ENCODE measurements around the gene CETP.

CETP gene

DNA sequence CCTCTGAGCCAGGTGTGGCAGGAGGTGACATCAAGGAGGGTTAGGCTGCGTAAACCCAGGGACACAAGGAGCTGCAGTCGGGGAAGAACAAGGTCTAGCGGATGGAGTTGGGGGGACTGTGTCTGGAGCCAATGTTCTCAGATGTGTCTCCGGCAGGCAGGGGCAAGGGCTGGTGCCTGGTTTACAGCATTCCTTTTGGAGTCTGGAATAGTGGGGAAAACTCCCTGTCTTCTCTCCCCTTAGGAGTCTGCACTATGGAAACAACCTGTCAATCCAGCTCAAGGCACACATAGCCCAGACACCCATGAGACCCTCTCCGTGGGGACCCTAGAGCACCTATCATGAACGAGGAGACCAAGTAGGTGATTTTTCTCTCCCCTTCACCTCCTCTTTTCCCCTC, 55.1 kb downstream of the CETP start:
- H2AFZ ChIP-seq (ENCODE audit: low read depth): no peak overlapping the region

DNA sequence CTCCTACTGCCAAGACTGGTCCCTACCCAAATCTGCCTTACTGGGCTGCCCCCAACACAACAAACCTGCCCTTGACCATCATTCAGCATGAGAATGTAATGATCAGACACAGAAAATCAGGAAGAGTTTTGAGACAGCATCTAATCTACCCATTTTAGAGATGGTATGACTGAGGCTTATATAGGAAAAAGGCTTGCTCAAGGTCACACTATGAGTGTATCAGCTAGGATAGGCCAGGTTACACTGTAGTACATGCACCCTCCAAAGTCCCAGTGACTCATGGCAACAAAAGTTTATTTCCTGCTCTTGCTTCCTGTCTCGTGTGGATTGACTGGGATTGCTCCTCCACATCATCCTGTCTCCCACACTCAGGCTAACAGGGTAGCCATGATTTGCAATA, 55.5 kb downstream of the CETP start:
- no peak for TF ChIP-seq CTCF (conservative IDR thresholded peaks at IDR 0.05; ENCODE audit: low read depth, low read length)
- Histone ChIP-seq H3K79me2 (ENCODE audit: insufficient read depth, low read depth) (no peaks in the 10 kb centered on the region), H3K9ac (no peak overlapping the region), H3K27me3 (ENCODE audit: insufficient read depth, low read depth) (no peaks in the 10 kb centered on the region), H2AFZ (ENCODE audit: low read depth) (no peak overlapping the region), H3K4me3 (IDR thresholded peaks at IDR 0.05; ENCODE audit: insufficient read depth, low read depth, low read length) (no peak overlapping the region), H4K20me1 (ENCODE audit: insufficient read depth) (no peaks in the 10 kb centered on the region), H3K27ac (no peak overlapping the region), H3K4me2 (no peak overlapping the region), H3K4me1 (ENCODE audit: low read depth, poor library complexity, severe bottlenecking) (peaks cover 29% of the 10 kb centered on the region), H3K36me3 (ENCODE audit: insufficient read depth) (no peaks in the 10 kb centered on the region)

More for the DNA sequence above, 55.1 kb downstream of the CETP start:
- no peak overlapping the region for H3K4me2 ChIP-seq
- no peak overlapping the region for H3K27ac ChIP-seq
- H3K27me3 ChIP-seq (ENCODE audit: insufficient read depth, low read depth): no peaks in the 10 kb centered on the region
- no peak for TF ChIP-seq CTCF (conservative IDR thresholded peaks at IDR 0.05; ENCODE audit: low read depth, low read length)
- H3K4me1 ChIP-seq (ENCODE audit: low read depth, poor library complexity, severe bottlenecking): peaks cover 29% of the 10 kb centered on the region
- no peak overlapping the region for H3K9ac ChIP-seq
- H3K36me3 ChIP-seq (ENCODE audit: insufficient read depth): no peaks in the 10 kb centered on the region
- no peak overlapping the region for H3K4me3 ChIP-seq (IDR thresholded peaks at IDR 0.05; ENCODE audit: insufficient read depth, low read depth, low read length)
- no peaks in the 10 kb centered on the region for H4K20me1 ChIP-seq (ENCODE audit: insufficient read depth)
- H3K79me2 ChIP-seq (ENCODE audit: insufficient read depth, low read depth): no peaks in the 10 kb centered on the region

DNA sequence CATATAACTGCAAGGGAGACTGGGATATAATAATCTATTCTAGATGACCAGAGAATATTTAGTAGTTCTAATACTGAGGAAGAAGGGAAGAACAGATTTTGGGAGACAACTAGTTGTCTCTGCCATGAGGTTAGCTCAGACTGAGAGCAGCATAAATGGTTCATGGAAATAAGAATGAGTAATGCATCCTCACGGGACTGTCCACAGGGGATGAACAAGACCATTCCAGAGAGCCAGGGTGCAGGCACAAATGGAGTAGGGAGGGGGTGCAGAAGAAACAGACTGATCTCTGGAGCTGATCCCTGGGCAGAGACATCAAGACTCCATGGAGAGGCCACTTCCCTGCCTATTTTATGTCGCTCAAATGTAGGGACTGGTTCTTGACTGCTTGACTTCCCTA, 58.0 kb downstream of the CETP start:
- H3K4me1 ChIP-seq (ENCODE audit: low read depth, poor library complexity, severe bottlenecking): peaks cover 9% of the 10 kb centered on the region
- no peak overlapping the region for H2AFZ ChIP-seq (ENCODE audit: low read depth)
- no peak overlapping the region for H3K27ac ChIP-seq
- no peaks in the 10 kb centered on the region for H3K79me2 ChIP-seq (ENCODE audit: insufficient read depth, low read depth)
- H3K27me3 ChIP-seq (ENCODE audit: insufficient read depth, low read depth): no peaks in the 10 kb centered on the region
- no peaks in the 10 kb centered on the region for H4K20me1 ChIP-seq (ENCODE audit: insufficient read depth)
- no peak overlapping the region for H3K9ac ChIP-seq
- H3K36me3 ChIP-seq (ENCODE audit: insufficient read depth): no peaks in the 10 kb centered on the region
- TF ChIP-seq CTCF (conservative IDR thresholded peaks at IDR 0.05; ENCODE audit: low read depth, low read length): no peak
- no peak overlapping the region for H3K4me3 ChIP-seq (IDR thresholded peaks at IDR 0.05; ENCODE audit: insufficient read depth, low read depth, low read length)
- H3K4me2 ChIP-seq: no peak overlapping the region

DNA sequence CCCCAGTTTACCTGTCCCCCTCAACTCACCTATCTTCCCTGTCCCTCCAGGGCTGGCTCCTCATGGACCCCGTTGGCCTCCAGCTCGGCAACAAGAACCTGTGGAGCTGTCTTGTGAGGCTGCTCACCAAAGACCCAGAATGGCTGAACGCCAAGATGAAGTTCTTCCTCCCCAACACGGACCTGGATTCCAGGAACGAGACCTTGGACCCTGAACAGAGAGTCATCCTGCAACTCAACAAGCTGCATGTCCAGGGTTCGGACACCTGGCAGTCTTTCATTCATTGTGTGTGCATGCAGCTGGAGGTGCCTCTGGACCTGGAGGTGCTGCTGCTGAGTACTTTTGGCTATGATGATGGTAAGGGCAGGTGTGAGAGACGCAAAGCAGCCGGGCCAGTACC, 58.9 kb downstream of the CETP start:
- H3K9ac ChIP-seq: no peak overlapping the region
- H2AFZ ChIP-seq (ENCODE audit: low read depth): no peak overlapping the region
- no peaks in the 10 kb centered on the region for H3K4me1 ChIP-seq (ENCODE audit: low read depth, poor library complexity, severe bottlenecking)
- TF ChIP-seq CTCF (conservative IDR thresholded peaks at IDR 0.05; ENCODE audit: low read depth, low read length): no peak
- H3K27me3 ChIP-seq (ENCODE audit: insufficient read depth, low read depth): no peaks in the 10 kb centered on the region
- no peak overlapping the region for H3K4me2 ChIP-seq
- no peaks in the 10 kb centered on the region for H3K79me2 ChIP-seq (ENCODE audit: insufficient read depth, low read depth)
- H3K27ac ChIP-seq: no peak overlapping the region
- H3K4me3 ChIP-seq (IDR thresholded peaks at IDR 0.05; ENCODE audit: insufficient read depth, low read depth, low read length): no peak overlapping the region
- H3K36me3 ChIP-seq (ENCODE audit: insufficient read depth): no peaks in the 10 kb centered on the region
- no peaks in the 10 kb centered on the region for H4K20me1 ChIP-seq (ENCODE audit: insufficient read depth)

DNA sequence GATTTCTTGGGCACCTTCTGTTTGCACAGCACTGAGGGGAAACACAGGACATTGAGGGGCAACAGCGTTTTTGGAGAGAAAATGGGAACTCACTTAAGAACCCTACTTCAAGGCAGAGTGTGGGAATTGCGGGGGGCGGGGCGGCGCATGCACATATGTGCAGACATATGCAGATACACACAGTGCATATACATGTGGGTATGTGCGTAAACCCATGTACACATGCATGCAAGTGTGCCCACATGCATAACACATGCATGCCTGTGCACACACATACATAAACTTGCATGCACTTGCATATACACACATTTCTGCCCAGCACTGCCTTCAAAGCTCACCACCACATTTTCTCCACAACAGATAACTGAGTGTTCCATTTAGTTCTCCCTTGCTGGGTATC, 60.0 kb downstream of the CETP start:
- no peak overlapping the region for H3K4me2 ChIP-seq
- H3K36me3 ChIP-seq (ENCODE audit: insufficient read depth): no peaks in the 10 kb centered on the region
- no peaks in the 10 kb centered on the region for H4K20me1 ChIP-seq (ENCODE audit: insufficient read depth)
- no peak for TF ChIP-seq CTCF (conservative IDR thresholded peaks at IDR 0.05; ENCODE audit: low read depth, low read length)
- H3K4me1 ChIP-seq (ENCODE audit: low read depth, poor library complexity, severe bottlenecking): no peaks in the 10 kb centered on the region
- no peaks in the 10 kb centered on the region for H3K79me2 ChIP-seq (ENCODE audit: insufficient read depth, low read depth)
- H3K27ac ChIP-seq: no peak overlapping the region
- H2AFZ ChIP-seq (ENCODE audit: low read depth): no peak overlapping the region
- no peaks in the 10 kb centered on the region for H3K27me3 ChIP-seq (ENCODE audit: insufficient read depth, low read depth)
- no peak overlapping the region for H3K4me3 ChIP-seq (IDR thresholded peaks at IDR 0.05; ENCODE audit: insufficient read depth, low read depth, low read length)
- H3K9ac ChIP-seq: no peak overlapping the region
